SJSA1 (cell line): Measurements from ENCODE around the gene FCHSD1. TPM values are rescaled to one million over a fixed set of nuclear protein-coding genes. Genes with fewer than 3 reads are reported as not detected.

ENCODE experiments used
- total RNA-seq: library from RNA; depleted of rRNA; stranded (reverse); fragments of >200 nt; shearing (Covaris generic); gene quantifications from 2 replicates; pipeline ENCODE4 v1.2.3, GENCODE V29; 2014; rRNA removed

FCHSD1 gene
- total RNA-seq, 1 experiment from 2014 or later, result 33.2 TPM

Other genes with a start within 250 kb of the FCHSD1 start
- gene PCDHGA9, start 248.6 kb downstream of the FCHSD1 start, total RNA-seq, result 0.55 TPM in 1 of 2 replicates, not detected in the other
- 1.2 and 1.3 TPM in 2 replicates for gene PCDHGB6, start 243.4 kb downstream of the FCHSD1 start, total RNA-seq
- 1.2 and 2.9 TPM in 2 replicates for gene PCDHGA10, start 238.4 kb downstream of the FCHSD1 start, total RNA-seq
- 1.8 and 2.6 TPM in 2 replicates for gene PCDHGB7, start 233.7 kb downstream of the FCHSD1 start, total RNA-seq
- 0.22 and 0.32 TPM in 2 replicates for gene PCDHGA11, start 230.4 kb downstream of the FCHSD1 start, total RNA-seq
- gene PCDHGA12, start 220.9 kb downstream of the FCHSD1 start, total RNA-seq, result 0.34 TPM in 1 of 2 replicates, not detected in the other
- 45.5 and 57.8 TPM in 2 replicates for gene PCDHGC3, start 175.5 kb downstream of the FCHSD1 start, total RNA-seq
- gene PCDHGC4, start 166.4 kb downstream of the FCHSD1 start, total RNA-seq, result 0.22 and 0.39 TPM in 2 replicates
- 0.21 TPM in 1 of 2 replicates, not detected in the other for gene PCDHGC5, start 162.3 kb downstream of the FCHSD1 start, total RNA-seq
- 44.5 and 48.7 TPM in 2 replicates for gene DIAPH1, start 32.4 kb downstream of the FCHSD1 start, total RNA-seq
- gene HDAC3, start 14.6 kb downstream of the FCHSD1 start, total RNA-seq, result 85.9 and 93.9 TPM in 2 replicates
- gene RELL2, start 14.4 kb downstream of the FCHSD1 start, total RNA-seq, result 5.8 and 10.1 TPM in 2 replicates
- gene ARAP3, start 30.8 kb upstream of the FCHSD1 start, total RNA-seq, result 7.6 and 8.1 TPM in 2 replicates
- 0.53 TPM in 1 of 2 replicates, not detected in the other for gene PCDH1, start 227.0 kb upstream of the FCHSD1 start, total RNA-seq